RPMI8226 (cell line): ENCODE measurements around the gene SYNDIG1.

Source experiments
- DNase-seq: peaks from one replicate; pipeline ENCODE4 v3.0.0-alpha.2; 2015

Gene SYNDIG1

DNA sequence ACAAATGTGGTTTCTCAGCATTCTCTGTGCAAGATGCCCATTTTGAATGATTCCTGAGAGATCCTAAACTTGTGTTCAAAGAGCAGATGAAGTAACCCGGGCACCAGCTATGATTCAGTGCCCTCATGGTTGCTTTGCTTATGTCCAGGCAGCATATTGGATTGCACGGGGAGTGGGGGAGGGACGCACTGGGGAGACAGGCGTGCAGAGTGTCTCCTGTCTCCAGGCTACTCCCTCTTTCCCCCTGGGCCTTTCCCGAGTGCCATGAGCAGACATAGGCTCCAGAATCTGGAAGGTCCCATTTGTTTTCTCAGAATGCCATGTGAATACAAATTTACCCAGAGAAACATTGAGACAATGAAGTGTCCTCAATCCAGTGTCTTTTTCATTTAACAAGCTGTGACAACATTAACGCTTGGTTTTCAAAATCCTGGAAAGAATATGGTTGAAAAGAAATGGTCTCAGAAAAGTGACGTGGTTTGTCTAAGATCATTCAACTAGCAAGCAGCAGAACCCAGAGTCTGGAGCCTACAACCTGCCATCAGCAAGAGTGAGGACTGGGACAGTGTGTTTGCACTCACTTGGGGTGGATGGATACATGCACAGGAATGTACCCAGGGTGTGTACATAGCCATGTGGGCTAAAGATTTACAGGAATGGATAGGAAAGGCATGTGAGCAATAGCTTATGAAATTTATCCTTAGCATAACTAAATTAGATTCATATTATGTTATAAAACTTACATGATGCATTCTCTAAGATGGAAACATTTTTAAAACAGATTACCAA, 4.2 kb downstream of the SYNDIG1 start:
- no peak for DNase-seq

GRCh38 chr20:24477831-24478547, 8.6 kb downstream of the SYNDIG1 start:
- no peak for DNase-seq

DNA sequence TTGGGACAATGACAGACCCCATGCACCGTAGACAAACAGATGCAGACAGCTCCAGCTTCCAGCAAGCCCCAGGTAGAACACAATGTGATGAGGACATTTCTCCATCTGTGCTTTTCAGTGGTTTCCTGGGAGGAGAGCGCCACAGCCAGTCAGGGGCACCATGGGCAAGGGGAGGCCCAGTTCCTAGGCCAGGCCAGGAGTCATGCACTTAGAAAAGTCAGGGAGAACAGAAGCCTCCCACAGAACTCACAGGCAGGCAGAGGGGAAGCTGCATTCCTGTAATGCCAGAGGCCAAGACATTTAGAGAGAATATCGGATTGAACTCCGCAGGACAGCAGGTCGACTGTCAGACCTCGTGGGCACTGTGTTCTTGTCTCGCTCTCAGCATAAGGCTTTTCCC, 9.2 kb downstream of the SYNDIG1 start:
- no peak for DNase-seq

GRCh38 chr20:24479106-24479505, 9.7 kb downstream of the SYNDIG1 start:
- no peak for DNase-seq

- no peak for DNase-seq
Observed at GRCh38 chr20:24479595-24479994, 10.2 kb downstream of the SYNDIG1 start.

GRCh38 chr20:24480509-24480908, 11.1 kb downstream of the SYNDIG1 start:
- no peak for DNase-seq

GRCh38 chr20:24481173-24481572, 11.7 kb downstream of the SYNDIG1 start:
- no peak for DNase-seq

DNA sequence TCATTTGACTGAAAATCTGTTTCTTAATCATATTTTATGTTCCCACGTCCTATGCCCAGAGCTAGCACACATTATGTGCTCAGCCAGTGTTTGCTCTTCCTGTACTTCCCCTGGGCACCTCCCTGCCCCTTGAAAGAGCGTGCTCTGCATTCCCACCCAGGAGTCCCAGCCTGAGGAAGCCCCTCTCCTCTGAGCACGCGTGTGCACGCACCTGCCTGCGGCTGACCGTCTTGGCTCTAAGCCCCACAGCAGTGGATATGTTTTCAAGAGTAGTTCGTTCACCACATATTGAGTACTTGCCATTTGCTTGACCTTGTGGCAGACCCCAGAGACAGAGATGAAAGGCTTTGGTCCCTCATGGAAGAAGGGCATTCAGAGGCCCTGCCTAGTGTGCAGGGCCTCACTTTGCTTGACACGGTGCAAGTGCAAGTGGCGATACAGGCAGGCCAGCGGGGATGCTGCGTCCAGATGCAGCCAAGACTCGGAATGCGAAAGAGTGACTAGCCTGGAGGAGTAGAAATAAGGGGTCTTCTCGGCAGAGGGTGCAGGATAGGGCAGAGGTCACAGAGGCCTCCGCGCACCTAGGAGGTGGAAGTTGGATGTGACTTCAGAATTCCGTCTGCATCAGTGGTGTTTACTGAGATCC, 14.1 kb downstream of the SYNDIG1 start:
- no peak for DNase-seq

DNA sequence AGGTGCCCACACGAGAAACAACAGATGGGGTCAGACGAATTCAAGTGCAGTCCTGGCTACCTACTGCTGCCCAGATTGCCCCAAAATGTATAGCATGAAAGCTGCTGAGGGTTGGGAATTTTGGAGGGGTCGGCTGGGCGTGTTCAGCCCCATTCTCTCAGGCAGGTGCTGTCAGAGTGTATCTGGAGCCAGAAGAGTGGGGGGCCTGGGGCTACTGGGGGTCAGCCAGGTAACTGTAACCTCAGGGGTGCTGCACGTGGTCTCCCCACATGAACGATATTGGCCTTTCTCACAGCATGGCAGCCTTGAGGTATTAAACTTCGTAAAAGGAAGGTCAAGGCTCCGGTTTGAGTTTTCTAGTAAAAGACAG, 14.6 kb downstream of the SYNDIG1 start:
- no peak for DNase-seq

DNA sequence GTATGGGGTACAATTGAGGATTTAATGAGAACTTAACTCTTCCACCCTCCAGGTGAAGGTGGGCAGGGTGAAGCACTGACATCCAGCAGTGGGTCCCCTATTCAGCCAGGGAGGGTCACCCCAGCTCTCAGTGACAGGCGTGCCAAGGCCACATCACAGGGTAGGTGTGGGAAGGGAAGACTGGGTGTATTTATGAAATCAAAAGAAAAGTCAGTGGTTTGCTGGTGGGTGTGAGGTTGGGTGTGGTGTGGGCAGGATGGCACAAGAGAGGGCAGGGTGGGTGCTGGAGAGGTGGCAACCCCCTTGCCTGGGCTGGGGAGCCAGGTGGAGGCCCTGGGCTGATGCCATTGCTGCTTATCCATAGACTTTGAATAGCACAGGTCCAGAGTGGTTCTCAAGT, 16.6 kb downstream of the SYNDIG1 start:
- DNase-seq, result no peak

DNA sequence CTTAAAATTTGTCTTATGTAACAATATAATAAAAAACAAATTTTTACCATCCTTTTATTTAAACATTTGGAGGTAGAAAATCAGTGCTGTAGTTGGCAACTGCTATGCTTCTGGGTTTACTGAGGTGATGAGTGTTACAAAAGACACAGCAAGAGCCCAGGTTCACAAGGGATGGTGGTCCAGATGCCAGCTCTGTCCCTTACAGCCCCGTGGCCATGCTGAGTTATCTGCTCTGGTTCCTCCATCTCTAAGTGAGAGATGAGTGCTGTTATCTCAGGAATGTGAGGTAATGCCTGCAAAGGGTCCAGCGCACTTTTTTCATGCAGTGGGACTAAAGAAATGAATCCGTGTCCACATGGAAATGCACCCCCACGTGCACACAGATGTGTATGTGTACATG, 17.8 kb downstream of the SYNDIG1 start:
- DNase-seq, result no peak

DNA sequence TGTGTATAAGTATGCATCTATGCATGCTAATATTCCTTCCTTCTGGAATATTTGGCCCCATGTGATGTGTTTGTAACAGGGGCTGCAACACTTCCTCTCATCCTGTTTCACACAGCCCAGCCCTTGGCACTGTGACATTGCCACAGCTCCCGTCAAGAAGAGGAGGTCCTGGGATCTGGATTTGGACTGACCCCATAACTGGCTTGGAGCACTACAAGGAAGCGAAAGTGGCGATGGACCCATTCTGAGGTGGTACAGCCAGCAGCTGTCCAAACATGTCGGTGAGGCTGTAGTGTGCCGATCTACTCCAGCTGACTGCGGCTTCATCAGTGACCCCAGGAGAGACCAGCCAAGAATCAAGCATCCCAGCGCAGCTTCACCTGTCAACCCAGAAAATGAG, 18.2 kb downstream of the SYNDIG1 start:
- no peak for DNase-seq

DNA sequence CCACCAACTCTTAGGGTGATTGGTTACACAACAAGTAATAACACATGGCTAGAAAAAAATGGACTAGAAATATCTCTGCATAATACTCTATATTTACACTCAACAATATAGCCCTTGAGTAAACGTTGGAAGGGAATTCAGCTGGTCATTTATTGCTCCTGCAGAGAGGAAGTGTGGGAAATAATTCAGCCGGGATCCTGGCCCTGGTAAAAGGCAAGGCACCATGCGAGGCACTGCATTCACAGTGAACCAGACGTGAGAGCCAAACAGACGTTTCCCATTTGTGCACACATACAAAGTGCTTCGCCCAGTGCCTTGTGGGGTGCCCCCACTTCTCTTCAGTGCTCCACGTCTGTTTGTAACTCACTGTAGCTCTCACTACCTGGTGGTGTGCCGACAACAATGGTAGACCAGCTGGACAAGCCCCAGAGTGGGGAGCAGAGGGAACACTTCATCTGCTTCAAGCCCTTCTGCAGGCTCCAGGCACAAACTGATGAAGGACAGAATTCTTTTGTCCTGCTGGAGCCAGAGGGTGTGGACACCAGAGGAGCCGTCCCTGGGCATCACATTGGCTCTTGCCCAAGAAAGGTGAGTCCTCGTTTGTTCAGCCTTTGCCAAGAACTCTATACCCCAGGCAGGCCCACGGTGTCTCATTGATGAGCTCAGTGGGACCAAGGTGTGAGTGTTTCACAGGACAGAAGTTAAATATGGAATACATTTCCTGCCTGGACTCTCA, 18.8 kb downstream of the SYNDIG1 start:
- DNase-seq, result no peak

DNA sequence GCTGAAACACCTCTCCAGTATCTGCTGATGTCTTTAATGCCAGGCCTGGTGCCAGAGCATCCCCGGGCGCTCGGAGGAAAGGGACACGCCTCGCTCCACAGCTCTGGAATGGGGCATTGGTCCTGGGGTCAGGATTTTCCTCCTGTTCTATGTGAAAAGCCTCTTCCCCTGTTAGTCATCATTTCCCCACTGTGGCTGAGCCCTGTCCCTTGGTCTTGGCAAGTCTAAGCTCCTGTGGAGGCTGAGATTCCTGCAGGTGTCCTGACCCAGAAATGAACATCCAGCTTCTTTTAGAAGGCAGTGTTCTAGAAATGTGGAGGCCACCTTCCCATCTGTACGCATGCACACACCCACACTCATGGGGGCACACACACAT, 19.4 kb downstream of the SYNDIG1 start:
- no peak for DNase-seq

DNA sequence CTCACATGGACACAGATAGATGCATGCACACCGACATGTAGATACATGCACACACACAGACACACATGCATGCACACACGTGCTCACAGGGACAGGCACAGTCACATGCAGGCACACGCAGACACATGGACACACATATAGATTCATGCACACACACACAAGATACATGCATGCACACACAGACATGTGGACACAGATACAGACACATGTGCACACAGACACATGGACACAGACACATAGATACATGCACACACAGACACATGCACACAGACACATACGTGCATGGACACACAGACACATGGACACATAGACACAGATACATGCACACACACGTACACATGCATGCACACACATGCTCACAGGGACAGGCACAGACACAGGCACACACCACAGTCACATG, 19.8 kb downstream of the SYNDIG1 start:
- DNase-seq, result no peak

GRCh38 chr20:24489631-24490260, 20.3 kb downstream of the SYNDIG1 start:
- no peak for DNase-seq

GRCh38 chr20:24490598-24490997, 21.2 kb downstream of the SYNDIG1 start:
- DNase-seq, result no peak

GRCh38 chr20:24491041-24491756, 21.8 kb downstream of the SYNDIG1 start:
- DNase-seq, result no peak

GRCh38 chr20:24492031-24492607, 22.7 kb downstream of the SYNDIG1 start:
- no peak for DNase-seq

DNA sequence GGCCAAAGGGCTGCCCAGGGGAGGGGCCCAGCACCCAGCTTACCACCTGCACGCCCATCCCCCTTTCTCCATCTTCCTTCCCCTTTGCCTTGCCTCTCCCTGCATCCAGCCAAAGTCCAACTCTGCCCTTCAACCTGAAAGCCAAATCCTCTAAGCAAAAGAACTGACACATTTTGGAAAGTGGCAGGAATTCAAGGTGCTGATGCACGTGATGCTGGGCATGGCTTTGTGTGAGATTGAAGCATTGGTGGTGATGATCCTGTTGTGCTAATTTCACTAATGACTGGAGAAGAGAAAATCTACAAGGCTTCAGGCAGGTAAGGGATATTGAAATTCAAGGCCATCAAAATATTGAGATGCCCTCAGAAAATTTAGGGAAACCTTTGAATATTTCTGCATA, 23.3 kb downstream of the SYNDIG1 start:
- no peak for DNase-seq

DNA sequence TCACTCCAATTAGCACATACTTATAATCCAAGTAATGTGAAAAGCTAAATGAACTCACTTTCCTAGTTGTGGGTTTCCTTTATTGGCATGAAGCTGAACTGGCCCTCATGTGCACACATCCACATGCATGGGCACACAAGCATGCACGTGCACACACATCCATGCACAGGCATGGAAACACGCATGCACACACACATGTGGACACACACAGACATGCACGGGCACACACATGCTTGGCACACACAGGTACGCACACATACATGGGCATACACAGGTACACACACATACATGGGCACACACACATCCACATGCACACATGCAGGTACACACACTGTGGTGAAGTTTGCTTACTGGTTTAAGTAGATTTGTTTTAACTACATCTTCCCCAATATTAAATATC, 23.8 kb downstream of the SYNDIG1 start:
- no peak for DNase-seq
